ENCODE results near the gene SLC13A3. TPM values are rescaled to one million over a fixed set of nuclear protein-coding genes. Genes with fewer than 3 reads are reported as not detected.
A peak's percentile ranks its signal among the peaks of the same experiment; 100 is the strongest.

Gene SLC13A3, protein sequence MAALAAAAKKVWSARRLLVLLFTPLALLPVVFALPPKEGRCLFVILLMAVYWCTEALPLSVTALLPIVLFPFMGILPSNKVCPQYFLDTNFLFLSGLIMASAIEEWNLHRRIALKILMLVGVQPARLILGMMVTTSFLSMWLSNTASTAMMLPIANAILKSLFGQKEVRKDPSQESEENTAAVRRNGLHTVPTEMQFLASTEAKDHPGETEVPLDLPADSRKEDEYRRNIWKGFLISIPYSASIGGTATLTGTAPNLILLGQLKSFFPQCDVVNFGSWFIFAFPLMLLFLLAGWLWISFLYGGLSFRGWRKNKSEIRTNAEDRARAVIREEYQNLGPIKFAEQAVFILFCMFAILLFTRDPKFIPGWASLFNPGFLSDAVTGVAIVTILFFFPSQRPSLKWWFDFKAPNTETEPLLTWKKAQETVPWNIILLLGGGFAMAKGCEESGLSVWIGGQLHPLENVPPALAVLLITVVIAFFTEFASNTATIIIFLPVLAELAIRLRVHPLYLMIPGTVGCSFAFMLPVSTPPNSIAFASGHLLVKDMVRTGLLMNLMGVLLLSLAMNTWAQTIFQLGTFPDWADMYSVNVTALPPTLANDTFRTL
- 0.17 TPM in 1 of 2 replicates, not detected in the other for total RNA-seq (2014; rRNA removed)
- 0.05 TPM for polyA plus RNA-seq (2012)

DNA sequence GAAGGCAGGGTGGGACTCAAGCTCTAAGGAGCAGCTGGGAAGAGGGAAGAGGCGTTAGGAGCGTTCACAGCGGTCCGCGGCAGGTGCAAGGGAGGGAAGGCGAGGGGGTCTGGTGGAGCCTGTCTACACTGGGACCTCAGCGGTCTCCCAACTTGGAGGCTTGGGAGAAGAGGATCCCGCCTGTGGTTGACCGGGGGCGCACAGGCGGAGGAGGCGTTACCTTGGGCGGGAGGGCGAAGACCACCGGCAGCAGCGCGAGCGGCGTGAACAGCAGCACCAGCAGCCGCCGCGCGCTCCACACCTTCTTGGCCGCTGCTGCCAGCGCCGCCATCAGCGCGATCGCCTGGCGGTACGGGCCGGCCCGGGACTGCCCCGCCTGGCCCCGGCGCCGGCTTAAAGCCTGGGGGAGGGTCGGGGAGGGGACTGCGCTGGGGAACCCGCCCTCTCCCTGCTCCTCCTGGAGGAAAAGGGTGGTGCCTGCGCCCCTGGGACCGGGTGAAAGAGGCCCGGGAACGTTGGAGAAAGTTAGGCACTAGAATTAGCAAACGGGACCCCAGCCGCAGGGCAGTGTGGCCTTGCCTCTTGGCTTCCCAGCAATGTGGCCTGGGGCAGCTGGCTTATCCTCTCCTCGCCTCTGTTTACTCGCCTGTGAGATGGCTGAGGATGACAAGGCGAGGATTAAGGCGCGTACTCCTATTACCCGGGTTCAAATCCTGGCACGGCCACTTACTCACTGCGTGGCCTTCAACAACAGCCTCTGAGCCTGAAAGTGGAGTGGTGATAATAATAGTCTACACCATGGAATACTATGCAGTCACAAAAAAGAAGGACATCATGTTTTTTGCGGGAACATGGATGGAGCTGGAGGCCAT lies at the start of gene SLC13A3:
Gene SLC13A3 (minus strand): TSS at position 369 of the 872 bp plus-strand sequence. CDS start 38 bp downstream, at position 331.
- DNase-seq (ENCODE audit: low read depth): no peak

DNA sequence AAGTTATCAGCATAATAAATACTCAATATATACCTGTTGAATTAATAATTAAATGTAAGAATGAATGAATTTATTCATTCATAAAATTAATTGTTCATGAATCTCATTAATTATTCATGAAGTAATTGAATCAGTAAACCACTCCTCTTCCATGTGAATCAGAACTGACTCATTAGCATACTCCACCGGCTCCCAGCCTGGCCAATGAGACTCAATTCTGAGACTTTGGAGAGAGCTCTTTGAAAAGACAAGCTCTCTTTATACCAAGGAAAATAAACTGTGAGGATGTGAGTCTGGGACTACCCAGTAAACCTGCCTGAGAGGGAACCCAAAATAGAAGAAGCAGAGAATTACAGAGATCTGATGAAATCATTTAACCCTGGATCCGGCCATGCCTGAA lies 49.8 kb upstream of the SLC13A3 start:
- no peak for DNase-seq (ENCODE audit: low read depth)

DNA sequence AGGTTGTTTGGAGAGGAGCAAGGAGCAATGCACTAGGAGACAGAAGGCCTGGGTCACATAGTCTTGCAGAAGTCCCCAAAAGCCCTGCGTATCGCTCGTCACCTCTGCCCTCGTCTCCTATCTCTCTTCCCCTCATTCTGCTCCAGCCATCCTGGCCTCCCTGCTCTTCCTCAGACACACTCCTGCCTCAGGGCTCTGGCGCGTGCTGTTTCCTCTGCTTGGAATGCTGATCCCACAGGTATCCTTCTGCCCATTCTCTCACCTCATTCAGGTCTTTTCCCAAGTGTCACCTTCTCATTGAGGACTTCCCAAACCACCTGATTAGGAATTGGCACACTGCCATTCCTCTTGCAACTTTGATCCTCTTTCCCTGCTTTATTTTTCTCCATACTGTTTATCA lies 49.2 kb upstream of the SLC13A3 start:
- no peak for DNase-seq (ENCODE audit: low read depth)

DNA sequence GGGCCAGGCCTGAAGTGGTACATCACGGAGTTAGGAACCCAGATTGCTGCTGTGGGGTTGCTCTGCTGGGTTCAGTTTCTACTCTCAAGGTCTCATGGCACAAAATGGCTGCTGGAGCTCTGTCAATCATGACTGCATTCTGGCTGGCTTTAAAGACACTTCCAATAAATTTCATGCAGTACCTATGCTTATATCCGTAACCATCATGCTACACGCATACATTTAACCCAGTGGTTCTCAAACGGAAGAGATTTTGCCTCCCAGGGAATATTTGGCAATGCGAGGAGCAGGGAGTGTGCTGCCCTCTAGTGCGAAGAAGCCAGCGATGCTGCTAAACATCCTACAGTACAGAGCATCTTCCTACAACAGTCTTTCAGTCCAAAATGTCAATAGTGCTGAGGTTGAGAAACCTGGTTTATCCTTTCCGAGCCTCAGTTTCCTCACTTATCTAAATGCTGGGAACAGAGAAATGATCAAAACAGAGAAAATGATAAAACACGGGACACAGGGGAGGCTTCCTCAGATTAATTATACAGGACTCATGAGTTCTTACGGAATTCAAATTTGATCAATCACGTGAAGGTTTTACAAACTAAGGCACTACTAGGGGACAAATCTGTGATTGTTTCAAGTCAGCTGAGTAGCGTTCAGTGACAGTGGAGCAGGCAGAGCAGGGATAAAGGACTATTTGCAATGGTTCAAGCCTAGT lies 48.5 kb upstream of the SLC13A3 start:
- no peak for DNase-seq (ENCODE audit: low read depth)

DNA sequence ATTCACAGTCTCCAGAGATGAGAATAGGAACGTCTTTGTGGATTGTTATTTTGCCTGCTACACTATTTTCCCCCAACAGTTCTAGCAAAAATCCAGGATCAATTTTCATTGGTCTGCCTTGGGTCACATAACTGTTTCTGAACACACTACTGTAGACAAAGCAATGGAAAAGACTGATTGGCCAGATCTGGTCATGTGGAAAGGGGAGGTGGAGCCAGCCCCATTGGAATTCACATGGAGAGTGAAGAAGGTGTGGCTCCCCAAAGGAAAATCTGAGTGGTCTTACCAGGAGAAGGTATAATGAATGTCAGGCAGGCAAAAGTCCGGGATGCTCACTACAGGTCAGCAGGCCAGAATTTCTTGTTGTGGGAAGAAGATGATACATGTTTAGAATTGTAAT lies 47.5 kb upstream of the SLC13A3 start:
- DNase-seq (ENCODE audit: low read depth): no peak

DNA sequence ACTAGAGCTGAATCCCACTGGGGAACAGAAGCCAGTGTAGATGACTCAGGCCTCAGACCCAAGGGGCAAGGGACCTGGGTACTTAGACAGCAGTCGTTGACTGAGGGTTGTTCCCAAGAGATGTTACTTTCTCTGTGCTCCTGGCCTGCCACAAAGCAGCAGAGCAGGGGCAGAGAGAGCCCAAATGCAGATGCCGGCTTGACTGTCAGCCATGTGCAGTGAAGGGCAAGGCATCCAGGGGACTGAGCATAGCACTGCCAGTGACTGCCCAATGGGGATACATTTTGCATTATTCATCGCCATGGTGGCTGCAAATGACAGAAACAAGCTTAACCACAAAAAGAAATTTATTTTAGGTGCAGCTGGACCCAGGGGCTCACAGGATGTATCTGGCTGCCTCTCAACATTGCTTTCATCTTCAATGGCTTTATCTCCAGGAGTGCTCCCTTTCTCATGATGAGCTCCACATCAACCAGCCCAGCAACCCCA lies 45.6 kb upstream of the SLC13A3 start:
- DNase-seq (ENCODE audit: low read depth): no peak

DNA sequence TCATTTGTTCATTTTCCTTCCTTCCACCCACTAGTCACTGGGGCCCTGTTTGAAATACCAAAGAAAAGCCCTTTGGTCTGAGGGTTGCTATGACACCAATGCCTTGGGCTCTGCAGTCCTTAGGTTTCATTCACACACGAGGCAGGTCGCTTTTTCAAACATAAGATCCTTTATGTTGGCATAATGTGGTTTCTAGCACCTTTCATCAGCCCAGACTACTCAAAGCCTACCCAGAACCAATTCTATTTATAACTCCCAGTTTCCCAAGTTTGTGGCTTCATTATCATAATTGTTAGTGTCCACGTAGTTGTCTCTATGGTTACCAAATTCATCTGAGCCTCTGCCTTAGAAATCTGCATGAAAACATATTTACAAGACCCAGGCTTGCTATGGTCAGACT lies 44.6 kb upstream of the SLC13A3 start:
- no peak for DNase-seq (ENCODE audit: low read depth)

DNA sequence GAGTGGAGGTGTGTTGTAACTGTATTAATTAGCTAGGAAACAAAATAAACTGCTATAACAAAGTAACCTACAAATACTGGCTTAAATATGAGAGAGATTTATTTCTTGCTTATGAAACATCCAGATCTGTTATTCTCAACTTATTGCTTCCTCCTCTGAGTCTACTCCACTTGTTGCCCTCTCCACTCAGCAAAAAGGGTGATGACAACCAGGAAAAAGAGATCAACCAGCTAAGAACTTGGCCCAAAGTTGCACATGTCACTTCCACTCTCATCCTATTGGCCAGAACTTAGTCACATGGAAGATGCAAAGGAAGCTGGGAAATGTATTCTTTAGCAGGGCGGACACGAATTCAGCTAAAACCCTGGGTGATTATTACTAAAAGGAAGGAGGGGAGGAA lies 43.2 kb upstream of the SLC13A3 start:
- DNase-seq (ENCODE audit: low read depth): peak; percentile 54

DNA sequence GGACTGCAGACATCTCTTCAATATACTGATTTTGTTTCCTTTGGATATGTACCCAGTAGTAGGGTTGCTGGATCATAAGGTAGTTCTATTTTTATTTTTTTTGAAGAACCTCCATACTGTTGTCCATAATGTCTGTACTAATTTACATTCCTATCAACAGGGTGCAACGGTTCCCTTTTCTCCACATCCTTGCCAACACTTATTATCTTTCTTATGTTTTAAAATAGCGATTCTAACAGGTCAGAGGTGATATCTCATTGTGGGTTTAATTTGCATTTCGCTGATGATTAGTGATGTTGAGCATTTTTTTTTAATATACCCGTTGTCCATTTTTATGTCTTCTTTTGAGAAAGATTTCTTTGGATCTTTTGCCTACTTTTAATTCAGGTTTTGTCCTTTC lies 39.9 kb upstream of the SLC13A3 start:
- no peak for DNase-seq (ENCODE audit: low read depth)

DNA sequence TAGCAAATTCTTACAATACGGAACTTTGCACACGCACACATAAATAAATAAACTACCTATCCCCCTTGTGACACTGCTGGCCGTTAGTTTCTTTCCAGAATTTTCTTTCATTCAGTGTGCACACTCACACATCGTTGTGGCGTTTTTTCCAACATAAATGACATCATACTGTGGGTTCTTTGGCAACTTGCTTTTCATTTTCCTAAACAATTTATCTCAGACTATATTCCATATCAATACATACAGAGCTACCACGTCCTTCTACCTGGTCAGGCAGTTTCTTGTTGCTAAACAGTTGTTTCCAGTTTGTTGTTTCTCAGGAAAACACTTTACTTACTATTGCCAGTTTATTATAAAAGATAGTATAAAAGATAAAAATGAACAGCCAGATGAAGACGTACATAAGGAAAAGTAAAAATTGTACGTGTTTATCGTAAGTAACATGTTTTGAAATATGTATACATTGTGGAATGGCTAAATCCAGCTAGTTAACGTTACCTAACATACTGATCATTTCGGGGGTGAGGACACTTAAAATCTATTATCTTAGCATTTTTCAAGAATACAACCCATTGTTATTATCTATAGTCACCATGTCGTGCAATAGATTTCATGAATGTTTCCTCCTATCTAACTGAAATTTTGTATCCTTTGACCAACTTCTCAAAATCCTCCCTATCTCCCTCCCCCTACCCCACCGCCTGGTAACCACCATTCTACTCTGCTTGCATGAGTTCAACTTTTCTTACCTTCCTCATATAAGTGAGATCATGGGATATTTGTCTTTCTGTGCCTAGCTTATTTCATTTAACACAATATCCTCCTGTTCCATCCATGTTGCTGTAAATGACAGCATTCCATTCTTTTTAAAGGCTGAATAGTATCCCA lies 39.2 kb upstream of the SLC13A3 start:
- no peak for DNase-seq (ENCODE audit: low read depth)

DNA sequence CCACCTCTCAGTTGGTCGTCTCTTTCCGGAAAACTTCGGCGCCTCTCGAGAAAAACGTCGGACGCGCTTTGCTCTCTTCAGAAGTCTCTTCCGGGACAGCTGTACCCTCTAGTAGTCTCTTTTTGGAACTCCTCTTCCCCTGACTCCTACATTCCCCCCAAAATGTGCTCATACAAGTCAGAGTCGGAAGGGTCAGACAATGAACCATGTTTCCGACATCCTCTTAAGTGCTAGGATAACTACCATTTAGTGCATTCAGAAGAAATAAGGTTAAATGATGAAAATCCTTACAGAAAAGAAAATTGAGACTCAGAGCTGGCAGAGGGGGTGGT lies 38.5 kb upstream of the SLC13A3 start:
- DNase-seq (ENCODE audit: low read depth): no peak

DNA sequence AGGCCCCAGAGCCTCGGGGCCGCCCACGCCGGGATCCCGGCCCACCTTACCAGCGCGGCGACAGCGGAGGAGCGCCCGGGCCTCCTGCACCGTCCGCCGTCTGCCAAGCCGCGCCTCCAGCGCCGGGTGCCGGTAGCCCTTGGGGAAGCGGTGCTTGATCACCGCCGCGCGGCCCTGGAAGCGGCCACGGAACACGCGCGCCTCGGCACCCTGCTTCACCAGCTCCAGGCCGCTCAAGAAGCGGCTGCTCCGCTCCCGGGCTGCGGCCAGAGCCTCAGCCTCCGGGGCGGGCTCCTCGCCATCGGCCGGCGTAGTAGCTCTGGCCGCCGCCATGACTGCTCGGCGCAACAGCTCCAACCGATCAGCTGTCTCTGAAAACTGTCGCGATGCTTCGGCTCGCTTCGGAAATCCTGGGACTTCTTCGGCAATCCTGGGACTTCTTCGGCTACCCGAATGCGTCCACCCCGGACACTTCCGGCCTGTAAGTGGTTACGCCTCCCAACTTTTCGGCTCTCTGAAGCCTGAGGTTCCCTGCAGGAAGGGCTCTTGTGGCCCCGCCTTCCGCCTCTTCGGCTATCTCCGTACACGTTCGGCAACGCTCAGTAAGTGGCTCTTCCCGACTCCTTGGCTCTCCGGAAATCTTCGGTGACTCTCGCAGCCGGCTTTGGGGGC lies 38.0 kb upstream of the SLC13A3 start, which contains the start of gene TP53RK:
Gene TP53RK (minus strand): TSS at position 363 of the 672 bp plus-strand sequence. CDS start 30 bp downstream, at position 333.
- DNase-seq (ENCODE audit: low read depth): peak; percentile 100

DNA sequence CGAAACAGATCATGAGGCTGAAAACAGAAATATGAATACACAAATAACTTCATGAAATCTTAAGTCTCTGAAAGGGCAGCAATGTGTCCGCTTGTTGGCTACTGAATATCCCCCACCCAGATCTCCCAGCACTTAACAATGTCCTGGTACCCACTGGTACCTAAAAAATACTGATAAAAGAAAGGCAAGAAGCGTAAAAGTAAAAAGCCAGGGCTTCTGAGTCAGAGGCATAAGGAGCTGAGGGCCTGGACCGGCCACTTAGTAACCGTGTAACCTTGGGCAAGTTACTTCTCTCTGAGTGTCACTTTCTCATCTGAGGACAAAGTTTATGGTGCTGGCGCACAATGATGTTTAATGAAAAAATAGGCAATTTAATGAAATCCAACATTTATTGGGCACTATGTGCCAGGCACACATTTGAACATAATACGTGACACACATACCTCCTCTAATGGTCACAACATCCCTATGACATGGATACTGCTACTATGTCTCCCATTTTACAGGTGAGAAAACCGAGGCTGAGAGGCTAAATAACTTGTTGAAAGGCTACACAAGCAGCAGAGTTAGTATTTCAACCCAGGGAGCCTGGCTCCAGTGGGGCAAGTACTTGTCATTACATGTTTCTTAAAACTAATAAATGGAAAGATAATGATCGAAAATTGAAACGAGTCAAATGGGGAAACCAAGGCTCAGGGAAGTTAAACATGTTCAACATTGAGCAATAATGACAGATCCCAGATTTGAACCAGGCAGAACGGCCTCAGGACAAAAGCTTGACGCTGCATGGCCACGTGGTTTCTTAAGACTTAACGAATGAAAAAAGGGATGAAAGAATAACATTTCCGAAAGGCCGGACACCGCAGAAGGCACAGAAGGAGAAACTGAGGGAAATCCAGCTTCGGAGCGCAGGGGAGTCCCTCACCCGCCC lies 37.2 kb upstream of the SLC13A3 start:
- DNase-seq (ENCODE audit: low read depth): no peak

DNA sequence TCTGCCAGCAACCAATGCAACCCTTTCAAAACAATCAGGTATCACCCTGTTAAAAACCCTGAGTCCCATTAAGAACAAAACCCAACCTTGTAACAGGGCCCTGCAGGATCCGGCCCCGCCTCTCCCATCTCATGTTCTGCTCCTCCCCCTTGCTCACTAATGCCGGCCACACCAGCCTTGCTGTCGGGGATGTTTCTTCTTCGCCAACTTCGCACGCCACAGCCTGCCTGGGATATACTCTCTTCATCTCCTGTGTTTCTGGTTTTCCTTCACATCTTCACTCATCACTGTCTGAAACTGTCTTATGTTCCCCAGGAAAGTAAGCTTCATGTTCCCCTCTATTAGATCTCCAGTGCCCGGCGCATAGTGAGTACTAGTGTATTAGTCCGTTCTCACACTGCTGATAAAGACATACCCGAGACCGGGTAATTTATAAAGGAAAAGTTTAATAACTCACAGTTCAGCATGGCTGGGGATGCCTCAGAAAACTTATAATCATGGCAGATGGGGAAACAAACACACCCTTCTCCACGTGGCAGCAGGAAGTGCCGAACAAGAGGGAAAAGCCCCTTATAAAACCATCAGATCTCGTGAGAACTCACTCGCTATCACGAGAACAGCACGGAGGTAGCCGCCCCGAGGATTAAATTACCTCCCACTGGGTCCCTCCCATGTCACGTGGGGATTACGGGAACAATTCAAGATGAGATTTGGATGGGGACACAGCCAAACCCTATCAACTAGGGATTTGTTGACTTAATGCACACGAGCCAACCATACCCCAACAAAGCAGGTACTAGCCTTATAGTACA lies 32.9 kb upstream of the SLC13A3 start:
- no peak for DNase-seq (ENCODE audit: low read depth)

DNA sequence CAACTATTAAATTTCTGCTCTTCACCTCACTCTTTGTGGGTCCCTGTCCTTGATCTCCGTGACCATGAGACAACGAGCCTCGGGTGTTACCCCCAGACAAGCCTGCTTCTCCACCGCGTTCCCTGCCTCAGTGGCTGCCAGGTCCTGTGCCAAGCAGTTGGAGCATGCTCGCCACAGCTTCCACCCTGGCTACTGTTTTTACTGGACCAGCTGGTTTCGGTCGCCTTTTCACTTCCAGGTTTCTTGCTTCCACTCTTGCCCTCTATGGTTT lies 32.3 kb upstream of the SLC13A3 start:
- no peak for DNase-seq (ENCODE audit: low read depth)

DNA sequence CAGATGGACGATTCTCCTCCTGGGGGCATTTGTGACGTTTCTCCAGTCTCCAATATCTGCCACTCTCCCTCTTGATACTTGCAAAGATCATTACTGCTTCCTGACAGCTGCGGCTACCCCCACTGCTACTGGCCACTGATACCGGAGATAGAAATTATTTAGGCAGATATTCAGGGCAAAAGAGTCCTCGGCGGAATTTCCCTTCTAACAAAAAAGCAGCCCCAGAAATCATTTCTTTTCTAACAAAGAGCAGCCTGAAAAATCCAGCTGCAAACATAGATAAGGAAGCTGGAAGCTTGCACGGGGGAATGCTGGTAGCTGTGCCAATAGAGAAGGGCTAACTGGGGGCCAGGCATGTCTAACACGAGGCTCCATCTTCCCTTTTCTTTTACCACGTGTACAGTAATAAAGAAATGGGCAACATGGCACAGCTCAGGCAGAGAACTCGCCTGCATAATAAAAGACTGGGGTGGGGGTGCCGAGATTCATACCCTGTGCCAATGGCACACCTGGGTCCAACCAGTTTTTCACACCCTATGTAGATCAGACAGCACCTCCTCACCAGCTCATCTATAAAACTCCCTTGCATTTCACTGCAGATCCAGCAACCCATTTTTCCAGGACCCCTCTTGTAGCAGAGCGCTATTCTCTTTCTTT lies 31.9 kb upstream of the SLC13A3 start:
- DNase-seq (ENCODE audit: low read depth): no peak

DNA sequence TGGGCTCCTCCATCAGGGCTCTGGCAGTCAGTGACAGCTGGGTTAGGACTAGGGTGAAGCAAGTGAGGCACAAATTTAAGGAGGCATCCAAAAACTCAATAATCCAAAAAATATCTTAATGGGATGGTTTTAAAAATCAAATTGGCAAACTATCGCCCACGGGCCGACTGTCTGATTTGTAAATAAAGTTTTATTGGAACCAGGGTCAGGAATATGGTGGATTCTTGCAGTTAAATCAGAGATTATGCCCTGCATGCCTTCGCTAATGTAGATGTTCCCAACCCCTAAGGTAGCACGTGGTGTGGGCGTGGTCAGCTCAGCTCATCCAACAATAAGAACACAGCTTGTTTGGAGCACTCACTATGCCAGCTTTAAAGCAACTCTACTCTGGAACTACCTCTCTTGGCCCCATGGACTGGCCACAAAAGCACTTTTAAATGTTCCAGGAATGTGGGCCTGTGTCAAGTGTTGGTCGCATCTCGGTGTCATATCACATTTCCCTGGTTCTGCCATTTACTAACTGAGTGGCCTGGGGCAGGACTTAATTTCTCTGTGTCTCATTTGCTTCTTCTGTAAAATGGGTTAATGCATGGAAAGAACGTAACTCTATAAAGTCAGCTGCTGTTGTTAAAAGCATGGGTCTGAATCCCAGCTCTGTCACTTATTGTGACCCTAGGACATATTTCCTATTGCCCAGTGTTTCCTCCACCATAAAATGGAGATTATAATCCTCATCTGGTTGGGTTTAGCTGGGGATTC lies 31.0 kb upstream of the SLC13A3 start:
- no peak for DNase-seq (ENCODE audit: low read depth)
